ENCODE results near the gene PDGFA. TPM values are rescaled to one million over a fixed set of nuclear protein-coding genes. Genes with fewer than 3 reads are reported as not detected.

The PDGFA gene
- total RNA-seq, 1 donor from 2014 or later, result 7.6 TPM

- no peak for TF ChIP-seq CTCF (IDR thresholded peaks at IDR 0.05; ENCODE audit: partially characterized antibody, unreplicated experiment)
- Mint-ChIP-seq H3K9me3 (ENCODE audit: unreplicated experiment) (peaks cover 7% of the 10 kb centered on the region), H3K4me3 (ENCODE audit: unreplicated experiment) (no peak overlapping the region), H3K27me3 (ENCODE audit: unreplicated experiment) (peaks cover 7% of the 10 kb centered on the region), H3K36me3 (ENCODE audit: unreplicated experiment) (peaks cover 11% of the 10 kb centered on the region), H3K27ac (ENCODE audit: unreplicated experiment) (no peak overlapping the region), H3K4me1 (ENCODE audit: low read depth, unreplicated experiment) (no peaks in the 10 kb centered on the region)
- DNase-seq, result no peak
These were observed 33.4 kb downstream of the PDGFA start for GRCh38 chr7:486216-486743.

GRCh38 chr7:485188-486081 lies 34.2 kb downstream of the PDGFA start:
- DNase-seq, result peak; percentile 15
- Mint-ChIP-seq H3K9me3 (ENCODE audit: unreplicated experiment) (peaks cover 7% of the 10 kb centered on the region), H3K4me1 (ENCODE audit: low read depth, unreplicated experiment) (no peaks in the 10 kb centered on the region), H3K27ac (ENCODE audit: unreplicated experiment) (no peak overlapping the region), H3K36me3 (ENCODE audit: unreplicated experiment) (peaks cover 11% of the 10 kb centered on the region), H3K4me3 (ENCODE audit: unreplicated experiment) (no peak overlapping the region), H3K27me3 (ENCODE audit: unreplicated experiment) (peaks cover 7% of the 10 kb centered on the region)
- TF ChIP-seq CTCF (IDR thresholded peaks at IDR 0.05; ENCODE audit: partially characterized antibody, unreplicated experiment), result no peak

GRCh38 chr7:484356-485101 lies 35.1 kb downstream of the PDGFA start:
- TF ChIP-seq CTCF (IDR thresholded peaks at IDR 0.05; ENCODE audit: partially characterized antibody, unreplicated experiment), result no peak
- Mint-ChIP-seq H3K9me3 (ENCODE audit: unreplicated experiment) (peaks cover 7% of the 10 kb centered on the region), H3K27ac (ENCODE audit: unreplicated experiment) (no peak overlapping the region), H3K4me1 (ENCODE audit: low read depth, unreplicated experiment) (no peaks in the 10 kb centered on the region), H3K27me3 (ENCODE audit: unreplicated experiment) (peaks cover 7% of the 10 kb centered on the region), H3K4me3 (ENCODE audit: unreplicated experiment) (no peak overlapping the region), H3K36me3 (ENCODE audit: unreplicated experiment) (peaks cover 10% of the 10 kb centered on the region)
- DNase-seq, result no peak

GRCh38 chr7:483656-484355 lies 35.8 kb downstream of the PDGFA start:
- Mint-ChIP-seq H3K27me3 (ENCODE audit: unreplicated experiment) (peaks cover 9% of the 10 kb centered on the region), H3K9me3 (ENCODE audit: unreplicated experiment) (peaks cover 7% of the 10 kb centered on the region), H3K27ac (ENCODE audit: unreplicated experiment) (no peak overlapping the region), H3K4me3 (ENCODE audit: unreplicated experiment) (no peak overlapping the region), H3K4me1 (ENCODE audit: low read depth, unreplicated experiment) (no peaks in the 10 kb centered on the region), H3K36me3 (ENCODE audit: unreplicated experiment) (peaks cover 5% of the 10 kb centered on the region)
- no peak for TF ChIP-seq CTCF (IDR thresholded peaks at IDR 0.05; ENCODE audit: partially characterized antibody, unreplicated experiment)
- peak; percentile 5 for DNase-seq

Data from glutamatergic neuron (in vitro differentiated cells).